ENCODE results near the gene KIFC1. TPM values are rescaled to one million over a fixed set of nuclear protein-coding genes. Genes with fewer than 3 reads are reported as not detected.

Gene KIFC1
- total RNA-seq, 6 experiments from 2014 or later: 20.6 to 43.5 (median 38.6) TPM

- no peak for TF ChIP-seq CTCF (IDR thresholded peaks at IDR 0.05)
- H3K4me1 Mint-ChIP-seq (ENCODE audit: low read depth): peaks cover 28% of the 10 kb centered on the region
- no peaks in the 10 kb centered on the region; the same call in 1 of the 2 replicates for H3K27me3 Mint-ChIP-seq (ENCODE audit: insufficient read depth)
- H3K9me3 Mint-ChIP-seq: no peaks in the 10 kb centered on the region
- no peak for DNase-seq
- H3K4me3 Mint-ChIP-seq: no peak overlapping the region
- peaks cover 43% of the 10 kb centered on the region; the same call in 1 of the 2 replicates for H3K36me3 Mint-ChIP-seq (ENCODE audit: low read depth)
- H3K27ac Mint-ChIP-seq: no peak overlapping the region
These were observed 46.0 kb downstream of the KIFC1 start for GRCh38 chr6:33437666-33438065.

- no peak for DNase-seq
- TF ChIP-seq CTCF (IDR thresholded peaks at IDR 0.05): no peak
- peaks cover 15% of the 10 kb centered on the region for H3K4me1 Mint-ChIP-seq (ENCODE audit: low read depth)
- H3K36me3 Mint-ChIP-seq (ENCODE audit: low read depth): peaks cover 37% of the 10 kb centered on the region; the same call in 1 of the 2 replicates
- H3K9me3 Mint-ChIP-seq: no peaks in the 10 kb centered on the region
- no peaks in the 10 kb centered on the region; the same call in 1 of the 2 replicates for H3K27me3 Mint-ChIP-seq (ENCODE audit: insufficient read depth)
- H3K4me3 Mint-ChIP-seq: no peak overlapping the region
- no peak overlapping the region for H3K27ac Mint-ChIP-seq
These were observed 47.5 kb downstream of the KIFC1 start for GRCh38 chr6:33438978-33439594.

- Mint-ChIP-seq H3K36me3 (ENCODE audit: low read depth) (peaks cover 37% of the 10 kb centered on the region; the same call in 1 of the 2 replicates), H3K4me1 (ENCODE audit: low read depth) (peaks cover 12% of the 10 kb centered on the region), H3K27ac (peak overlapping the region; percentile 44; the same call in 1 of the 2 replicates), H3K4me3 (no peak overlapping the region), H3K27me3 (ENCODE audit: insufficient read depth) (no peaks in the 10 kb centered on the region; the same call in 1 of the 2 replicates), H3K9me3 (no peaks in the 10 kb centered on the region)
- DNase-seq: no peak
- no peak for TF ChIP-seq CTCF (IDR thresholded peaks at IDR 0.05)
These were observed 48.5 kb downstream of the KIFC1 start for GRCh38 chr6:33439956-33440648.

- no peak for TF ChIP-seq CTCF (IDR thresholded peaks at IDR 0.05)
- no peaks in the 10 kb centered on the region; the same call in 1 of the 2 replicates for H3K27me3 Mint-ChIP-seq (ENCODE audit: insufficient read depth)
- no peaks in the 10 kb centered on the region for H3K9me3 Mint-ChIP-seq
- H3K36me3 Mint-ChIP-seq (ENCODE audit: low read depth): peaks cover 37% of the 10 kb centered on the region; the same call in 1 of the 2 replicates
- H3K4me3 Mint-ChIP-seq: no peak overlapping the region
- H3K27ac Mint-ChIP-seq: no peak overlapping the region; the same call in 1 of the 2 replicates
- DNase-seq: no peak
- H3K4me1 Mint-ChIP-seq (ENCODE audit: low read depth): peaks cover 12% of the 10 kb centered on the region
These were observed 49.2 kb downstream of the KIFC1 start for GRCh38 chr6:33440649-33441309.

- DNase-seq: no peak
- Mint-ChIP-seq H3K4me3 (no peak overlapping the region), H3K36me3 (ENCODE audit: low read depth) (peaks cover 38% of the 10 kb centered on the region; the same call in 1 of the 2 replicates), H3K9me3 (no peaks in the 10 kb centered on the region), H3K27me3 (ENCODE audit: insufficient read depth) (no peaks in the 10 kb centered on the region; the same call in 1 of the 2 replicates), H3K27ac (no peak overlapping the region), H3K4me1 (ENCODE audit: low read depth) (peaks cover 12% of the 10 kb centered on the region)
- TF ChIP-seq CTCF (IDR thresholded peaks at IDR 0.05): no peak
These were observed 49.8 kb downstream of the KIFC1 start for GRCh38 chr6:33441457-33441856.
